ENCODE measurements around the gene IL6R. TPM values are rescaled to one million over a fixed set of nuclear protein-coding genes. Genes with fewer than 3 reads are reported as not detected.

The IL6R gene
- total and polyA plus RNA-seq, 4 donors, result 18.8 to 67.6 (median 35.3) TPM

Other genes with a start within 250 kb of the IL6R start
- gene TPM3, start 213.2 kb upstream of the IL6R start, total RNA-seq, result 100 to 1,000 TPM in 1 of 2 donors, 10 to 100 TPM in 1; 89.6 to 120 TPM
- 100 to 1,000 TPM; 105 to 113 TPM for gene TPM3, start 213.2 kb upstream of the IL6R start, polyA plus RNA-seq
- not detected for gene CFAP141, start 199.0 kb upstream of the IL6R start, total RNA-seq
- not detected for gene CFAP141, start 199.0 kb upstream of the IL6R start, polyA plus RNA-seq
- 10 to 100 TPM; 34.2 to 51.0 TPM for gene UBAP2L, start 184.4 kb upstream of the IL6R start, total RNA-seq
- gene UBAP2L, start 184.4 kb upstream of the IL6R start, polyA plus RNA-seq, result 10 to 100 TPM; 24.3 to 33.9 TPM
- 10 to 100 TPM; 37.5 to 59.5 TPM for gene HAX1, start 132.7 kb upstream of the IL6R start, total RNA-seq
- 10 to 100 TPM; 59.1 to 91.2 TPM for gene HAX1, start 132.7 kb upstream of the IL6R start, polyA plus RNA-seq
- gene AQP10, start 84.2 kb upstream of the IL6R start, total RNA-seq, result under 1 TPM in 1 of 2 donors, not detected in 1; 0.14 TPM
- gene AQP10, start 84.2 kb upstream of the IL6R start, polyA plus RNA-seq, result not detected
- 10 to 100 TPM in 1 of 2 donors, 1 to 10 TPM in 1; 6.1 to 16.2 TPM for gene ATP8B2, start 79.8 kb upstream of the IL6R start, total RNA-seq
- gene ATP8B2, start 79.8 kb upstream of the IL6R start, polyA plus RNA-seq, result 1 to 10 TPM in 1 of 2 donors, under 1 TPM in 1; 0.75 to 4.5 TPM
- 1 to 10 TPM in 1 of 2 donors, under 1 TPM in 1; 0.23 to 1.5 TPM for gene TDRD10, start 96.9 kb downstream of the IL6R start, total RNA-seq
- gene TDRD10, start 96.9 kb downstream of the IL6R start, polyA plus RNA-seq, result under 1 TPM; 0.58 to 0.97 TPM
- 1 to 10 TPM; 5.9 to 7.5 TPM for gene SHE, start 97.1 kb downstream of the IL6R start, total RNA-seq
- 1 to 10 TPM; 3.1 to 3.5 TPM for gene SHE, start 97.1 kb downstream of the IL6R start, polyA plus RNA-seq
- 10 to 100 TPM in 1 of 2 donors, 1 to 10 TPM in 1; 8.2 to 18.7 TPM for gene UBE2Q1, start 153.3 kb downstream of the IL6R start, total RNA-seq
- gene UBE2Q1, start 153.3 kb downstream of the IL6R start, polyA plus RNA-seq, result 10 to 100 TPM in 1 of 2 donors, 1 to 10 TPM in 1; 9.8 to 22.0 TPM
- gene CHRNB2, start 162.4 kb downstream of the IL6R start, total RNA-seq, result under 1 TPM in 1 of 2 donors, not detected in 1; under 0.01 TPM
- gene CHRNB2, start 162.4 kb downstream of the IL6R start, polyA plus RNA-seq, result under 1 TPM; 0.01 to 0.06 TPM
- 10 to 100 TPM; 51.1 to 76.1 TPM for gene ADAR, start 202.8 kb downstream of the IL6R start, total RNA-seq
- gene ADAR, start 202.8 kb downstream of the IL6R start, polyA plus RNA-seq, result 10 to 100 TPM; 39.3 to 51.1 TPM

Data from liver (tissue), 4 donors.